Upper lobe of left lung (tissue), 6 donors: ENCODE measurements around the gene ABHD8. TPM values are rescaled to one million over a fixed set of nuclear protein-coding genes. Genes with fewer than 3 reads are reported as not detected.

Experiments used
- ATAC-seq, 2 donors: fragments of 200-7000 bp; cut with Tn5 transposase; one replicate each; pipeline ENCODE4 v1.9.1; 2022; ENCODE audit warnings: mild to moderate bottlenecking in 2 of 2, moderate library complexity in 2 of 2; ENCODE audit not compliant: low FRiP score in 2 of 2
- DNase-seq, 2 donors: peaks; one replicate each; pipeline ENCODE4 v3.0.0-alpha.2; 2019 to 2020
- H3K27ac ChIP-seq, 4 donors: fragments of 200-600 bp; sonication (generic); one replicate each; pipeline ENCODE4 v1.5.1; 2016 to 2019
- H3K27me3 ChIP-seq, 4 donors: fragments of 200-600 bp; sonication (generic); one replicate each; pipeline ENCODE4 v1.5.1; 2017 to 2019
- H3K36me3 ChIP-seq, 4 donors: fragments of 200-600 bp; sonication (generic); one replicate each; pipeline ENCODE4 v1.5.1; 2016 to 2019
- H3K4me1 ChIP-seq, 4 donors: fragments of 200-600 bp; sonication (generic); one replicate each; pipeline ENCODE4 v1.5.1; 2018 to 2019
- H3K4me3 ChIP-seq, 4 donors: fragments of 200-600 bp; sonication (generic); one replicate each; pipeline ENCODE4 v1.5.1; 2017 to 2019; ENCODE audit warnings: mild to moderate bottlenecking in 2 of 4, moderate library complexity in 1 of 4
- H3K9me3 ChIP-seq, 4 donors: fragments of 200-600 bp; sonication (generic); one replicate each; pipeline ENCODE4 v1.5.1; 2018 to 2019
- CTCF ChIP-seq, 6 experiments: fragments of 450-650 bp in 4 of 6; fragments of 200-600 bp in 2 of 6; sonication (generic) in 2 of 6; IDR thresholded peaks; one replicate each; pipeline ENCODE4 v1.5.1; 2016 to 2019; ENCODE audit warnings: antibody characterized with exemption in 6 of 6
- EP300 ChIP-seq, 4 donors: sonication (generic); formaldehyde crosslinking; IDR thresholded peaks; one replicate each; pipeline ENCODE4 v1.5.1; 2017; ENCODE audit warnings: antibody characterized with exemption in 4 of 4, control low read depth in 2 of 4
- POLR2A ChIP-seq, 4 donors: fragments of 450-650 bp; IDR thresholded peaks; one replicate each; pipeline ENCODE4 v1.5.1; 2016 to 2017; ENCODE audit warnings: antibody characterized with exemption in 4 of 4, mild to moderate bottlenecking in 2 of 4
- POLR2AphosphoS5 ChIP-seq, 2 donors: sonication (generic); formaldehyde crosslinking; IDR thresholded peaks; one replicate each; pipeline ENCODE4 v1.5.1; 2017; ENCODE audit warnings: antibody characterized with exemption in 2 of 2
- WGBS, 2 donors: methylation state at CpG; one replicate each; pipeline ENCODE4 v1.1.5; 2017 to 2018; 5-methylcytosine and 5-hydroxymethylcytosine counted together
- total RNA-seq, 6 donors: library from RNA; depleted of rRNA in 4 of 6; stranded (reverse); fragments of >200 nt in 4 of 6; gene quantifications; one replicate each; pipeline versions ENCODE4 v1.1.0 to v1.2.1, GENCODE V29; 2016 to 2021
- donor health status: DM: no; HTN: no; CAD: no; lungs with moderate emphysema.
- donor health status: DM: no; HTN: yes; CAD: no; lungs with severe emphysema.

The ABHD8 gene
- total RNA-seq, 6 donors from 2014 or later: 19.7 to 23.4 (median 21.2) TPM

- no peak overlapping the region for H3K27ac ChIP-seq
- no peak overlapping the region for H3K4me3 ChIP-seq
- no peaks in the 10 kb centered on the region for H3K9me3 ChIP-seq
- no peaks in the 10 kb centered on the region for H3K27me3 ChIP-seq
- DNase-seq (peak in 1 of 2 donors; percentile 60), ATAC-seq (no peak)
- no peak for TF ChIP-seq CTCF (IDR thresholded peaks at IDR 0.05)
- no peak for TF ChIP-seq POLR2AphosphoS5 (IDR thresholded peaks at IDR 0.05)
- TF ChIP-seq POLR2A (IDR thresholded peaks at IDR 0.05): no peak
- TF ChIP-seq EP300 (IDR thresholded peaks at IDR 0.05): no peak
- peaks cover 0 to 10% (median 4%) of the 10 kb centered on the region in 4 donors for H3K36me3 ChIP-seq
- peaks cover 12 to 20% (median 13%) of the 10 kb centered on the region in 4 donors for H3K4me1 ChIP-seq
- 78 to 87% methylated on average over 10 to 13 of the region's 17 CpGs for WGBS, 2 donors
Observed at GRCh38 chr19:17340871-17341357, 37.7 kb upstream of the ABHD8 start.

GRCh38 chr19:17340302-17340870 is 37.2 kb upstream of the ABHD8 start:
- H3K27ac ChIP-seq: no peak overlapping the region
- ATAC-seq: no peak
- peaks cover 0 to 10% (median 4%) of the 10 kb centered on the region in 4 donors for H3K36me3 ChIP-seq
- peak in 1 of 2 donors; percentile 84 for DNase-seq
- H3K27me3 ChIP-seq: no peaks in the 10 kb centered on the region
- no peak overlapping the region for H3K4me3 ChIP-seq
- peaks cover 16 to 25% (median 17%) of the 10 kb centered on the region in 4 donors for H3K4me1 ChIP-seq
- H3K9me3 ChIP-seq: no peaks in the 10 kb centered on the region
- TF ChIP-seq POLR2A (IDR thresholded peaks at IDR 0.05) (no peak), EP300 (IDR thresholded peaks at IDR 0.05) (no peak), POLR2AphosphoS5 (IDR thresholded peaks at IDR 0.05) (no peak), CTCF (IDR thresholded peaks at IDR 0.05) (no peak)
- 83 to 84% methylated on average over 20 to 21 of the region's 21 CpGs for WGBS, 2 donors

GRCh38 chr19:17339088-17339741 is 36.0 kb upstream of the ABHD8 start:
- H3K36me3 ChIP-seq: peaks cover 0 to 10% (median 4%) of the 10 kb centered on the region in 4 donors
- H3K9me3 ChIP-seq: no peaks in the 10 kb centered on the region
- ATAC-seq (no peak), DNase-seq (peak in 1 of 2 donors; percentile 89)
- 94 to 98% methylated on average over 26 to 34 of the region's 34 CpGs for WGBS, 2 donors
- H3K4me1 ChIP-seq: peaks cover 22 to 34% (median 24%) of the 10 kb centered on the region in 4 donors
- TF ChIP-seq POLR2AphosphoS5 (IDR thresholded peaks at IDR 0.05): no peak
- no peaks in the 10 kb centered on the region for H3K27me3 ChIP-seq
- H3K4me3 ChIP-seq: no peak overlapping the region
- H3K27ac ChIP-seq: no peak overlapping the region

GRCh38 chr19:17338433-17339078 is 35.3 kb upstream of the ABHD8 start:
- Histone ChIP-seq H3K36me3 (peaks cover 0 to 10% (median 4%) of the 10 kb centered on the region in 4 donors), H3K4me3 (peak overlapping the region in 3 of 4 donors; percentile 61 to 91 (median 73)), H3K27me3 (no peaks in the 10 kb centered on the region), H3K9me3 (no peaks in the 10 kb centered on the region), H3K27ac (no peak overlapping the region), H3K4me1 (peaks cover 28 to 41% (median 30%) of the 10 kb centered on the region in 4 donors)
- WGBS, 2 donors: 92 to 94% methylated on average over 26 to 29 of the region's 30 CpGs
- ATAC-seq: no peak
- peak in 1 of 2 donors; percentile 84 for DNase-seq
- TF ChIP-seq POLR2AphosphoS5 (IDR thresholded peaks at IDR 0.05): no peak
- TF ChIP-seq EP300 (IDR thresholded peaks at IDR 0.05): no peak
- no peak for TF ChIP-seq POLR2A (IDR thresholded peaks at IDR 0.05)
- TF ChIP-seq CTCF (IDR thresholded peaks at IDR 0.05): no peak
